Neuronal stem cell (in vitro differentiated cells): ENCODE results near the gene RPS6KA5.

Source experiments
- DNase-seq: peaks from one replicate; pipeline ENCODE4 v3.0.0-alpha.2; 2013; ENCODE audit warnings: low spot score
- H2AFZ ChIP-seq: one replicate; pipeline ENCODE4 v1.6.1; 2013; ENCODE audit warnings: mild to moderate bottlenecking, low read length, inconsistent platforms
- H2AK5ac ChIP-seq: 2 replicates; pipeline ENCODE4 v1.6.1; 2013; ENCODE audit warnings: low read depth, mild to moderate bottlenecking, inconsistent platforms, low read length, moderate library complexity, mixed read lengths
- H2BK120ac ChIP-seq: 2 replicates; pipeline ENCODE4 v1.6.1; 2013; ENCODE audit warnings: low read depth, mild to moderate bottlenecking, inconsistent platforms, low read length, moderate library complexity, mixed read lengths
- H2BK12ac ChIP-seq: one replicate; pipeline ENCODE4 v1.6.1; 2013; ENCODE audit warnings: low read length, inconsistent platforms
- H2BK15ac ChIP-seq: 2 replicates; pipeline ENCODE4 v1.6.1; 2013; ENCODE audit warnings: mild to moderate bottlenecking, low read length, inconsistent platforms, mixed read lengths
- H2BK5ac ChIP-seq: one replicate; pipeline ENCODE4 v1.6.1; 2013; ENCODE audit warnings: inconsistent platforms, mild to moderate bottlenecking, low read length, moderate library complexity
- H3K14ac ChIP-seq: one replicate; pipeline ENCODE4 v1.6.1; 2013; ENCODE audit warnings: low read length, inconsistent platforms
- H3K18ac ChIP-seq: 2 replicates; pipeline ENCODE4 v1.6.1; 2013; ENCODE audit warnings: low read length, inconsistent platforms
- H3K23ac ChIP-seq: 2 replicates; pipeline ENCODE4 v1.6.1; 2013; ENCODE audit warnings: low read depth, mild to moderate bottlenecking, mixed read lengths, low read length, inconsistent platforms; ENCODE audit not compliant: poor library complexity
- H3K27ac ChIP-seq: replicated peaks from 3 replicates; pipeline ENCODE4 v1.5.1; 2013; ENCODE audit warnings: low read length, inconsistent platforms
- H3K27me3 ChIP-seq, 3 experiments: 2 replicates each; pipeline ENCODE4 v1.6.1; 2013; ENCODE audit warnings: low read length in 3 of 3, mild to moderate bottlenecking in 2 of 3, inconsistent platforms in 1 of 3, low read depth in 1 of 3, mixed read lengths in 1 of 3, moderate library complexity in 1 of 3; ENCODE audit not compliant: control insufficient read depth in 3 of 3, insufficient read depth in 3 of 3
- H3K36me3 ChIP-seq, 2 donors: replicated peaks in 1 of 2; 2 replicates each; pipeline ENCODE4 v1.6.1; 2013; ENCODE audit warnings: low read length in 2 of 2; ENCODE audit not compliant: control insufficient read depth in 2 of 2, insufficient read depth in 2 of 2
- H3K4ac ChIP-seq: 2 replicates; pipeline ENCODE4 v1.6.1; 2013; ENCODE audit warnings: inconsistent platforms, mild to moderate bottlenecking, low read length, moderate library complexity
- H3K4me1 ChIP-seq, 2 donors: 1 replicate in 1 of 2; 2 replicates in 1 of 2; pipeline ENCODE4 v1.6.1; 2013; ENCODE audit warnings: low read length in 2 of 2, low read depth in 1 of 2; ENCODE audit not compliant: control insufficient read depth in 2 of 2, insufficient read depth in 1 of 2
- H3K4me2 ChIP-seq: one replicate; pipeline ENCODE4 v1.6.1; 2013; ENCODE audit warnings: mild to moderate bottlenecking, low read length, inconsistent platforms; ENCODE audit not compliant: insufficient read depth, poor library complexity, severe bottlenecking
- H3K4me3 ChIP-seq, 2 donors: 2 replicates each; pipeline ENCODE4 v1.5.1; 2013; ENCODE audit warnings: low read length in 2 of 2, mild to moderate bottlenecking in 2 of 2, inconsistent platforms in 1 of 2, moderate library complexity in 1 of 2
- H3K79me1 ChIP-seq: one replicate; pipeline ENCODE4 v1.6.1; 2013; ENCODE audit warnings: low read depth, mild to moderate bottlenecking, inconsistent platforms, low read length, moderate library complexity
- H3K9ac ChIP-seq: one replicate; pipeline ENCODE4 v1.6.1; 2013; ENCODE audit warnings: mild to moderate bottlenecking, low read depth, low read length, inconsistent platforms; ENCODE audit not compliant: poor library complexity
- H3K9me3 ChIP-seq, 2 donors: replicated peaks in 1 of 2; 2 replicates each; pipeline versions ENCODE3 to v1.6.1; 2013; ENCODE audit warnings: low read length in 2 of 2, mild to moderate bottlenecking in 2 of 2, inconsistent platforms in 1 of 2, low read depth in 1 of 2, mixed read lengths in 1 of 2, moderate library complexity in 1 of 2; ENCODE audit not compliant: control insufficient read depth in 2 of 2, insufficient read depth in 1 of 2
- H4K8ac ChIP-seq: one replicate; pipeline ENCODE4 v1.6.1; 2013; ENCODE audit warnings: low read depth, mild to moderate bottlenecking, inconsistent platforms, low read length, moderate library complexity
- H4K91ac ChIP-seq: one replicate; pipeline ENCODE4 v1.6.1; 2013; ENCODE audit warnings: low read length, low read depth, mild to moderate bottlenecking, inconsistent platforms; ENCODE audit not compliant: poor library complexity
- WGBS, 2 donors: extraction: QIAGEN DNeasy Blood & Tissue Kit; methylation state at CpG; one replicate each; pipeline ENCODE4 v1.1.7; 2013; ENCODE audit warnings: missing lambda C conversion rate in 2 of 2, mixed read lengths in 1 of 2; ENCODE audit not compliant: insufficient read length in 2 of 2, insufficient replicate concordance in 1 of 2; ENCODE audit errors: extremely low coverage in 2 of 2; 5-methylcytosine and 5-hydroxymethylcytosine counted together

Gene RPS6KA5

DNA sequence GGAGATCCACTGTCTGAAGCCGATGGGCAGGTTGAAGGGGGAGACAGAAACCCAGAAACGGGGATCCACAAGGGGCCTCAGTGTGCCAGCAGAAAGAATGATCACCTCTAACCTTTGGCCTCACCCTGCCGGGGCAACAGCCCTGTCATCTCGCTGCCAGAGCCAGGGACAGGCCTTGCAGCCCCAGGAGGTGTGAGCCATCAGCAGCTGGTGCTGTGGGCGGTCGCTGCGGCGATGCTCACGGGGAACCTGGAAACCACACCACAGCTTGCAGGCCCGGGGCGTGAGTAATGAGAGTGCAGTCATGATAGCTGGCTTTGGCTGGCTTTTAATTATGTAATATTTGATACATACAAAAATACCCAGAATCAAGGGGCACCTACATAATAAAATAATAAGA is 239.5 kb downstream of the RPS6KA5 start:
- peaks cover 3% of the 10 kb centered on the region in 2 donors for H3K4me1 ChIP-seq
- no peak overlapping the region for H4K8ac ChIP-seq
- H2AFZ ChIP-seq, result no peak overlapping the region
- peak overlapping the region; percentile 78 for H2BK120ac ChIP-seq
- peak overlapping the region; percentile 88 for H3K18ac ChIP-seq
- peaks cover 0 to 17% (median 0%) of the 10 kb centered on the region in 3 experiments for H3K27me3 ChIP-seq
- H2BK12ac ChIP-seq, result peak overlapping the region; percentile 18
- no peak overlapping the region for H3K4me3 ChIP-seq
- no peak overlapping the region for H3K27ac ChIP-seq
- DNase-seq, result no peak
- no peak overlapping the region for H2BK15ac ChIP-seq
- no peak overlapping the region for H3K4ac ChIP-seq
- no peak overlapping the region for H3K4me2 ChIP-seq
- H2AK5ac ChIP-seq, result peak overlapping the region; percentile 59
- peak overlapping the region; percentile 92 for H3K14ac ChIP-seq
- H3K23ac ChIP-seq, result peak overlapping the region; percentile 39
- no peak overlapping the region for H4K91ac ChIP-seq
- WGBS, 2 donors, result no CpG with 5 or more reads among the region's 11 CpGs
- no peaks in the 10 kb centered on the region for H3K79me1 ChIP-seq
- H3K9me3 ChIP-seq, result peaks cover 5 to 11% of the 10 kb centered on the region in 2 donors
- H3K36me3 ChIP-seq, result no peaks in the 10 kb centered on the region
- H3K9ac ChIP-seq, result peak overlapping the region; percentile 68
- no peak overlapping the region for H2BK5ac ChIP-seq

DNA sequence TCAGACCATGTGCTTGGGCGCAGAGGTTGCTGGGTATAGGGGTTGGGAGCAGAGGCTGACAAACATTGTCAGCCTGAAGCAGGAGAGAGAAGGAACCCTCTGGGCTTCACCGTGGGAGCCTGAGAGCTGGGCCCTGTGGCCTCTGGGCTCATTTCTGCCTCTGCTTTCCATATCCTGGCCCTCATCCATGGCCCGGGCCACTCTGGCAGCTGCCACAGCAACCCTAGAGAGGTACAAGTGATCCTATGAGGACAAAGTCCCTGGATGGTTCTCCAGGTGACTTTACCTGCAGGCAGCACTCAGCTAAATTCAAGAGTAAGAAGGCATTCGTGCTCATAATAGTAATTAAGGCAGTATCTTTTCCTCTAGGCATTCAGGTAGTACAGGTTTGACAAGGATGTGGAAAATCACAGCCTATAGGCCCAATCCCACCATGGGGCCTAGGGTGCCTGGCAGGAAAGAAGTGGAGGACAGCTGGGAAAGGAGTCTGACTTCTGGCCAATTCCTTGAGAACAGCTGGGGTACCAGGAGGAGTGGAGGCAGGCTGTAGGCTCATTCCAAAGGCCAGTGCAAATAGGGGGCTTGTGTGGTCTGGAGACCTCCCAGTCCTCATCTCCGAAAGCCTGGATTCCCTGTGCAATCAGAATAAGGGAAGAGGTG is 240.6 kb downstream of the RPS6KA5 start:
- no peak overlapping the region for H3K23ac ChIP-seq
- no peak for DNase-seq
- no peaks in the 10 kb centered on the region for H3K79me1 ChIP-seq
- H4K91ac ChIP-seq, result no peak overlapping the region
- H3K9me3 ChIP-seq, result peaks cover 5 to 11% of the 10 kb centered on the region in 2 donors
- H4K8ac ChIP-seq, result no peak overlapping the region
- no peak overlapping the region for H3K4me3 ChIP-seq
- H2AK5ac ChIP-seq, result no peak overlapping the region
- H3K18ac ChIP-seq, result no peak overlapping the region
- no peak overlapping the region for H2AFZ ChIP-seq
- no peak overlapping the region for H2BK15ac ChIP-seq
- H3K9ac ChIP-seq, result no peak overlapping the region
- no peaks in the 10 kb centered on the region for H3K36me3 ChIP-seq
- H3K4me1 ChIP-seq, result peaks cover 3 to 7% of the 10 kb centered on the region in 2 donors
- WGBS, 2 donors, result no CpG with 5 or more reads among the region's 5 CpGs
- H3K27ac ChIP-seq, result no peak overlapping the region
- H2BK12ac ChIP-seq, result no peak overlapping the region
- no peak overlapping the region for H3K4me2 ChIP-seq
- no peak overlapping the region for H2BK120ac ChIP-seq
- peaks cover 0 to 17% (median 4%) of the 10 kb centered on the region in 3 experiments for H3K27me3 ChIP-seq
- no peak overlapping the region for H2BK5ac ChIP-seq
- H3K14ac ChIP-seq, result no peak overlapping the region
- no peak overlapping the region for H3K4ac ChIP-seq

GRCh38 chr14:90818715-90819114 is 241.7 kb downstream of the RPS6KA5 start:
- Histone ChIP-seq H4K91ac (no peak overlapping the region), H2BK12ac (no peak overlapping the region), H3K79me1 (no peaks in the 10 kb centered on the region), H2BK15ac (no peak overlapping the region), H2BK5ac (no peak overlapping the region), H3K27ac (no peak overlapping the region), H2AFZ (no peak overlapping the region), H2BK120ac (no peak overlapping the region), H3K23ac (no peak overlapping the region), H4K8ac (no peak overlapping the region), H3K27me3 (peaks cover 0 to 17% (median 4%) of the 10 kb centered on the region in 3 experiments), H3K4me2 (no peak overlapping the region), H3K36me3 (no peaks in the 10 kb centered on the region), H3K9ac (no peak overlapping the region), H3K4ac (no peak overlapping the region), H3K9me3 (peaks cover 4% of the 10 kb centered on the region in 2 donors), H3K14ac (peak overlapping the region; percentile 47), H3K18ac (peak overlapping the region; percentile 15), H2AK5ac (no peak overlapping the region), H3K4me1 (peaks cover 3 to 7% of the 10 kb centered on the region in 2 donors), H3K4me3 (no peak overlapping the region)
- WGBS, 2 donors, result no CpG with 5 or more reads among the region's 3 CpGs
- DNase-seq, result no peak

- H3K4me2 ChIP-seq, result peak overlapping the region; percentile 22
- no peaks in the 10 kb centered on the region for H3K79me1 ChIP-seq
- H2AK5ac ChIP-seq, result peak overlapping the region; percentile 94
- H3K9ac ChIP-seq, result peak overlapping the region; percentile 47
- WGBS, 2 donors, result no CpG with 5 or more reads among the region's 16 CpGs
- no peak for DNase-seq
- peak overlapping the region; percentile 45 for H2BK15ac ChIP-seq
- peaks cover 0 to 17% (median 4%) of the 10 kb centered on the region in 3 experiments for H3K27me3 ChIP-seq
- H4K91ac ChIP-seq, result no peak overlapping the region
- H2AFZ ChIP-seq, result peak overlapping the region; percentile 76
- H2BK5ac ChIP-seq, result no peak overlapping the region
- no peak overlapping the region for H2BK12ac ChIP-seq
- H2BK120ac ChIP-seq, result no peak overlapping the region
- no peaks in the 10 kb centered on the region for H3K9me3 ChIP-seq
- peak overlapping the region in 1 of 2 donors; percentile 31 for H3K4me3 ChIP-seq
- H4K8ac ChIP-seq, result peak overlapping the region; percentile 29
- peak overlapping the region; percentile 8 for H3K23ac ChIP-seq
- H3K4ac ChIP-seq, result peak overlapping the region; percentile 26
- H3K27ac ChIP-seq, result no peak overlapping the region
- peak overlapping the region; percentile 86 for H3K14ac ChIP-seq
- H3K4me1 ChIP-seq, result peaks cover 3 to 8% of the 10 kb centered on the region in 2 donors
- H3K18ac ChIP-seq, result peak overlapping the region; percentile 91
- H3K36me3 ChIP-seq, result no peaks in the 10 kb centered on the region
Observed at GRCh38 chr14:90816681-90817436, 243.6 kb downstream of the RPS6KA5 start.
